WTC11 (cell line): ENCODE results near the gene NXPE3. TPM values are rescaled to one million over a fixed set of nuclear protein-coding genes. Genes with fewer than 3 reads are reported as not detected.

Source experiments
- ATAC-seq: fragments of 200-7000 bp; cut with Tn5 transposase; 2 replicates; pipeline ENCODE4 v1.10.0; 2021; ENCODE audit warnings: mild to moderate bottlenecking, moderate library complexity
- CTCF ChIA-PET: fragments of 300-600 bp; sonication (Branson Sonifier 250); formaldehyde crosslinking; loops from one replicate; lab custom pipeline; 2021; ENCODE audit warnings: antibody characterized with exemption; lab: Charles Lee
- POLR2A ChIA-PET: fragments of 350-600 bp; sonication (Branson Sonifier 250); formaldehyde crosslinking; loops from one replicate; lab custom pipeline; 2021; ENCODE audit warnings: antibody characterized with exemption; lab: Charles Lee
- DNase-seq: peaks from one replicate; pipeline ENCODE4 v3.0.0; 2021; ENCODE audit warnings: low spot score
- H3K27ac Mint-ChIP-seq: 2 replicates; pipeline ENCODE4 v1.8.0; 2021; ENCODE audit warnings: mixed read lengths
- H3K27me3 Mint-ChIP-seq: 2 replicates; pipeline ENCODE4 v1.8.0; 2021; ENCODE audit warnings: low read depth, mild to moderate bottlenecking, moderate library complexity, mixed read lengths
- H3K36me3 Mint-ChIP-seq: 2 replicates; pipeline ENCODE4 v1.8.0; 2021; ENCODE audit warnings: mixed read lengths
- H3K4me1 Mint-ChIP-seq: 2 replicates; pipeline ENCODE4 v1.8.0; 2022; ENCODE audit warnings: mixed read lengths
- H3K4me3 Mint-ChIP-seq: 2 replicates; pipeline ENCODE4 v1.8.0; 2021; ENCODE audit warnings: mild to moderate bottlenecking, moderate library complexity, mixed read lengths
- H3K9me3 Mint-ChIP-seq: 2 replicates; pipeline ENCODE4 v1.8.0; 2021; ENCODE audit warnings: mixed read lengths
- ARID4B ChIP-seq: sonication (generic); formaldehyde crosslinking; IDR thresholded peaks from 2 replicates; pipeline ENCODE4 v1.8.0; 2023; ENCODE audit warnings: missing genetic modification reagents, mild to moderate bottlenecking, borderline replicate concordance
- ATF1 ChIP-seq: sonication (generic); formaldehyde crosslinking; IDR thresholded peaks from 2 replicates; pipeline ENCODE4 v1.8.1; 2023; ENCODE audit warnings: mild to moderate bottlenecking, moderate library complexity, missing genetic modification reagents
- CREM ChIP-seq: sonication (generic); formaldehyde crosslinking; IDR thresholded peaks from 2 replicates; pipeline ENCODE4 v1.8.1; 2022; ENCODE audit warnings: mild to moderate bottlenecking, missing genetic modification reagents, moderate library complexity
- HMGA2 ChIP-seq: fragments of 250-450 bp; sonication (Bioruptor Pico); IDR thresholded peaks from 2 replicates; pipeline ENCODE4 v1.4.0; 2021; ENCODE audit warnings: mild to moderate bottlenecking, moderate library complexity
- IRF1 ChIP-seq: sonication (generic); formaldehyde crosslinking; IDR thresholded peaks from 2 replicates; pipeline ENCODE4 v1.8.0; 2023; ENCODE audit warnings: missing genetic modification reagents
- IRF2 ChIP-seq: sonication (generic); formaldehyde crosslinking; IDR thresholded peaks from 2 replicates; pipeline ENCODE4 v1.8.0; 2022; ENCODE audit warnings: low read depth, missing genetic modification reagents, borderline replicate concordance
- NFYB ChIP-seq: sonication (generic); formaldehyde crosslinking; conservative IDR thresholded peaks from 2 replicates; pipeline ENCODE4 v1.8.0; 2022; ENCODE audit warnings: low read depth, missing genetic modification reagents
- NR2C2 ChIP-seq: sonication (generic); formaldehyde crosslinking; IDR thresholded peaks from 2 replicates; pipeline ENCODE4 v1.8.0; 2022; ENCODE audit warnings: mild to moderate bottlenecking, missing genetic modification reagents
- NR3C1 ChIP-seq: sonication (generic); formaldehyde crosslinking; conservative IDR thresholded peaks from 2 replicates; pipeline ENCODE4 v1.8.1; 2023; ENCODE audit warnings: low read depth, mild to moderate bottlenecking, missing genetic modification reagents
- SMAD4 ChIP-seq: sonication (generic); formaldehyde crosslinking; IDR thresholded peaks from 2 replicates; pipeline ENCODE4 v1.8.0; 2022; ENCODE audit warnings: mild to moderate bottlenecking, missing genetic modification reagents
- SP1 ChIP-seq: sonication (generic); formaldehyde crosslinking; conservative IDR thresholded peaks from 2 replicates; pipeline ENCODE4 v1.8.1; 2022; ENCODE audit warnings: missing genetic modification reagents
- TP53 ChIP-seq: sonication (generic); formaldehyde crosslinking; IDR thresholded peaks from 2 replicates; pipeline ENCODE4 v1.8.1; 2023; ENCODE audit warnings: mild to moderate bottlenecking, missing genetic modification reagents
- USF2 ChIP-seq: sonication (generic); formaldehyde crosslinking; IDR thresholded peaks from 2 replicates; pipeline ENCODE4 v1.8.1; 2023; ENCODE audit warnings: mild to moderate bottlenecking, missing genetic modification reagents, moderate library complexity
- ZBTB43 ChIP-seq: sonication (generic); formaldehyde crosslinking; IDR thresholded peaks from 2 replicates; pipeline ENCODE4 v1.8.1; 2023; ENCODE audit warnings: mild to moderate bottlenecking, missing genetic modification reagents
- ZMAT4 ChIP-seq: fragments of 250-450 bp; sonication (Bioruptor Pico); IDR thresholded peaks from 2 replicates; pipeline ENCODE4 v1.9.0; 2021; ENCODE audit warnings: mild to moderate bottlenecking
- ZNF138 ChIP-seq: sonication (generic); formaldehyde crosslinking; conservative IDR thresholded peaks from 2 replicates; pipeline ENCODE4 v1.8.1; 2022; ENCODE audit warnings: mild to moderate bottlenecking, moderate library complexity, missing genetic modification reagents
- ZNF219 ChIP-seq: sonication (generic); formaldehyde crosslinking; IDR thresholded peaks from 2 replicates; pipeline ENCODE4 v1.8.0; 2023; ENCODE audit warnings: missing genetic modification reagents, mild to moderate bottlenecking, borderline replicate concordance
- ZNF512 ChIP-seq: sonication (generic); formaldehyde crosslinking; IDR thresholded peaks from 2 replicates; pipeline ENCODE4 v1.8.1; 2022; ENCODE audit warnings: missing genetic modification reagents, borderline replicate concordance
- total RNA-seq: library from RNA; stranded (reverse); gene quantifications from 3 replicates; pipeline ENCODE4 v1.2.3, GENCODE V29; 2021

Gene NXPE3
- total RNA-seq, 1 experiment from 2014 or later: 13.9 TPM

GRCh38 chr3:101778385-101779046 lies 495 bp upstream of the NXPE3 start (continued):
- TF ChIP-seq ARID4B (CRISPR knock-in tag) (no peak), NFYB (CRISPR knock-in tag) (no peak), ZNF219 (CRISPR knock-in tag) (no peak), NR2C2 (CRISPR knock-in tag) (no peak), USF2 (CRISPR knock-in tag) (no peak), SP1 (CRISPR knock-in tag) (no peak), IRF2 (no peak), HMGA2 (no peak), IRF1 (CRISPR knock-in tag) (no peak)
- TF ChIP-seq, all 79 proteins: peak for 0

- ChIA-PET POLR2A (interaction anchor here (1.4 kb wide), 1 partner anchor 56 kb away, joined by 5 read pairs; the partner anchor contains the start of gene CEP97), CTCF (interaction anchor here (0.9 to 1.2 kb wide), 2 partner anchors 22 to 55 kb away, joined by 3 to 5 read pairs; partner anchors contain the start of gene CEP97)
- no peak overlapping the region for H3K27ac Mint-ChIP-seq
- peaks cover 27% of the 10 kb centered on the region for H3K4me1 Mint-ChIP-seq
- DNase-seq (no peak), ATAC-seq (no peak)
- TF ChIP-seq NR3C1 (CRISPR knock-in tag) (no peak), ZBTB43 (CRISPR knock-in tag) (no peak), ZNF138 (no peak), SMAD4 (no peak), CREM (CRISPR knock-in tag) (no peak), ZMAT4 (CRISPR knock-in tag) (no peak), TP53 (CRISPR knock-in tag) (no peak), NR2C2 (CRISPR knock-in tag) (no peak), ATF1 (no peak), ZNF512 (CRISPR knock-in tag) (no peak)
- H3K27me3 Mint-ChIP-seq: peaks cover 19% of the 10 kb centered on the region
- no peaks in the 10 kb centered on the region for H3K9me3 Mint-ChIP-seq
- peaks cover 21% of the 10 kb centered on the region for H3K36me3 Mint-ChIP-seq
- H3K4me3 Mint-ChIP-seq: peak overlapping the region; percentile 85
Measured at GRCh38 chr3:101779822-101780381, 891 bp downstream of the NXPE3 start.
